DOHH2 (cell line): ENCODE results near the gene PEF1.

Experiments used
- EZH2phosphoT487 ChIP-seq: fragments of 200-600 bp; sonication (generic); IDR thresholded peaks from 2 replicates; pipeline ENCODE4 v1.6.1; 2017; ENCODE audit warnings: borderline replicate concordance, mild to moderate bottlenecking, antibody characterized with exemption, low read length, moderate library complexity, mixed read lengths
- TF ChIP-seq, protein P1 (sequence below): fragments of 200-600 bp; sonication (generic); IDR thresholded peaks from one replicate; pipeline ENCODE4 v1.5.1; 2014; ENCODE audit warnings: antibody characterized with exemption, mild to moderate bottlenecking, low read depth, low read length; ENCODE audit not compliant: poor library complexity, severe bottlenecking

DNA sequence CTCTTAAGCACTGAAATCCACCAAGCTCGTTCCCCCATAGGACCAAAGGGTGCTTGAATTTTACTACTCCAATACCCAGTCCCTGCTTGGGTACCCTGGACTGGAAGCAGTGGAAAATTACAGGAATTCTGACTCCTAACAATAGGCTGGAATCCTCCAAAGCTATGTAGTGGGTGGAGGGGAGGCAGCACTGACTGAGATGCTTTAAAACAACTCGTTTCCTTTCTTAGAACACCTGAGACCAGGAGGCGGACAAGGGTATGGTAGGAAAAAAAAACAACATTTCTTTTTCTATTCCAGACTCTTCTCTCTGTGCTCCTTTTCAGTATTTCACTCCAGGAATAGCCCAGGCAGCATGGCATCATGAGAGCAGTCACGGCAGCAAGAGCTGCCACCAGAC is 2.3 kb downstream of the PEF1 start:
- TF ChIP-seq, protein P1, sequence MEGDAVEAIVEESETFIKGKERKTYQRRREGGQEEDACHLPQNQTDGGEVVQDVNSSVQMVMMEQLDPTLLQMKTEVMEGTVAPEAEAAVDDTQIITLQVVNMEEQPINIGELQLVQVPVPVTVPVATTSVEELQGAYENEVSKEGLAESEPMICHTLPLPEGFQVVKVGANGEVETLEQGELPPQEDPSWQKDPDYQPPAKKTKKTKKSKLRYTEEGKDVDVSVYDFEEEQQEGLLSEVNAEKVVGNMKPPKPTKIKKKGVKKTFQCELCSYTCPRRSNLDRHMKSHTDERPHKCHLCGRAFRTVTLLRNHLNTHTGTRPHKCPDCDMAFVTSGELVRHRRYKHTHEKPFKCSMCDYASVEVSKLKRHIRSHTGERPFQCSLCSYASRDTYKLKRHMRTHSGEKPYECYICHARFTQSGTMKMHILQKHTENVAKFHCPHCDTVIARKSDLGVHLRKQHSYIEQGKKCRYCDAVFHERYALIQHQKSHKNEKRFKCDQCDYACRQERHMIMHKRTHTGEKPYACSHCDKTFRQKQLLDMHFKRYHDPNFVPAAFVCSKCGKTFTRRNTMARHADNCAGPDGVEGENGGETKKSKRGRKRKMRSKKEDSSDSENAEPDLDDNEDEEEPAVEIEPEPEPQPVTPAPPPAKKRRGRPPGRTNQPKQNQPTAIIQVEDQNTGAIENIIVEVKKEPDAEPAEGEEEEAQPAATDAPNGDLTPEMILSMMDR = no peak
- no peak for TF ChIP-seq EZH2phosphoT487
